ENCODE measurements around the gene JAZF1. TPM values are rescaled to one million over a fixed set of nuclear protein-coding genes. Genes with fewer than 3 reads are reported as not detected.
A peak's percentile ranks its signal among the peaks of the same experiment; 100 is the strongest.

Gene JAZF1
- total RNA-seq, 1 experiment from 2014 or later, result 36.6 TPM

DNA sequence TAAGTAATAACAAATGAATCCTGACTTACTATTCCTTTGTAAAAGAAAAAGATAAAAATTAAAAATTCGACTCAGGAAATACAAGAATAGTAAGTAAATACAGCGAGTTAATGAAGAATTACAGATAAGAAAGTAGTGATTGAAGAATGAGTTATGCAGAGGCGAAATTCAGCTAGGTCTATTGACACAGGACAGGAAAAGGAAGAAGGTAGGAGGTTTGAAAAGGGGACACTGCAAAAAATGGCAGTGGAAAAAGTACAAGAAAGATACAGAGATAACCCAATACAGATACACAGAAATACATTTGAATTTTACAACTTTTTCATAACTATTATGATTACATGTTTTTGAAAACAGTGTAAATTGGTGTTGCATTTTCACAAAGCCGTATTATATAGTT, 28.0 kb downstream of the JAZF1 start:
- no peak for DNase-seq (ENCODE audit: low read depth in 1 of 2, low spot score in 2 of 2)
- H3K27me3 ChIP-seq (replicated peaks), result no peaks in the 10 kb centered on the region
- H3K4me3 ChIP-seq, result no peak overlapping the region
- H3K4me1 ChIP-seq (replicated peaks), result peaks cover 40% of the 10 kb centered on the region
- no peaks in the 10 kb centered on the region for H3K36me3 ChIP-seq
- H3K9me3 ChIP-seq (replicated peaks), result no peaks in the 10 kb centered on the region
- H3K27ac ChIP-seq, result 0 out of 2 replicates have a peak overlapping the region, but pooled peaks have one; percentile 2

DNA sequence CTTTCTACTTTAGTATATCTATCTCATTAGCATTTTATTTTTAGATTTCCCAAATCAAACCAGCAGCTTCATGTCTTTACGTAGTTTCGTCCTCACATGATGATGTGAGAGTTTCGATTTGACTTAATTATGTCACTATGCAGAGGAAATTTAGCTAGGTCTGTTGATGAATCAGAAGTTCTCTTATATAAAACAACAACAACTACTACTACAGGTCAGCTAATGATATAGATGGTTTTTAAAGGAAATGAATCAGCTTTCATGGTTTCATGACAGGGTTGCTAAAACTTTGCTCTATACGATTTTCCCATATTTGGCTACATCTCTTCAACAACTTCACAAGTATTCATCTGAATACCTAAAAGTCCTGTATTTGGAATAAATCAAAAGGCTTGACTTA, 28.6 kb downstream of the JAZF1 start:
- no peak for DNase-seq (ENCODE audit: low read depth in 1 of 2, low spot score in 2 of 2)
- Histone ChIP-seq H3K4me1 (replicated peaks) (peaks cover 40% of the 10 kb centered on the region), H3K9me3 (replicated peaks) (no peaks in the 10 kb centered on the region), H3K4me3 (no peak overlapping the region), H3K27ac (0 out of 2 replicates have a peak overlapping the region, but pooled peaks have one; percentile 2), H3K27me3 (replicated peaks) (no peaks in the 10 kb centered on the region), H3K36me3 (no peaks in the 10 kb centered on the region)

DNA sequence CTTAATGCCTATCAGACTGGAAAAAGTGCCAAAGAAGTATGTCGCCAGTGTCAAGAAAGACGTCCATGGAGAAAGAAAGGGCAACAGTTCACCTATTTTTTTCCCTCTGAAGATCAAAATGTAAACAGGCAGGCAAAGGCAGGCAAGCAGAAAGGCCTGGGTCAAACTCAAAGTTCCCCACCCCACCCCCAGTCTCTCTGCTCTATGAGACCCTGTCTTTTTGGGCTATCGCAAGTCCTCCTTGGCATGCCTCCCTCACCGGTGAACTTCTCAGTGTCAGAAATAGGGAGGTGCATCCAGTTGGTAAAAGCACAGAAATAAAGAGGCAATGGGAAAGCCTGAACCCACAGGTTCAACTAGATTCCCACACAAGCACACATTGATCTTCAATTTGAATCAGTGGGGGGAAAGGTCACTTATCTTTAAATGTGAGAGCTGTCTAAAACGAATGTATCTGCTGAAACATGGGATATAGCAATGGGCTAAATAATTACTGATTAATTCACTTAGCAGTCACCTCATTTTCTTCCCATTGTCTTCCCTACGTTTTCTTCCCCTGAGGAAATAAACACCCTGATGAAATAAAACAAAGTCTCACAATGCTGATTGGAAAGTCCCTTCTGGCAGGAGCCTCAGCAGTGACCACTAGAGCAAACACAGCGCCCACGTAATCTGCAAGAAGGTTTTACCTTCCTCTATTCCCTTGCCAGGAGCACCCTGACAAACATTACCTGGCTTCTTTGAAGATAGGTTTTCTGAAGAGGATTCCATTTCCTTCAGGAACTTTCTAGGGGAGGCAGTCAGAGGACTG, 31.1 kb downstream of the JAZF1 start:
- no peaks in the 10 kb centered on the region for H3K27me3 ChIP-seq (replicated peaks)
- peak in 1 of 2 experiments; percentile 42 for DNase-seq (ENCODE audit: low read depth in 1 of 2, low spot score in 2 of 2)

DNA sequence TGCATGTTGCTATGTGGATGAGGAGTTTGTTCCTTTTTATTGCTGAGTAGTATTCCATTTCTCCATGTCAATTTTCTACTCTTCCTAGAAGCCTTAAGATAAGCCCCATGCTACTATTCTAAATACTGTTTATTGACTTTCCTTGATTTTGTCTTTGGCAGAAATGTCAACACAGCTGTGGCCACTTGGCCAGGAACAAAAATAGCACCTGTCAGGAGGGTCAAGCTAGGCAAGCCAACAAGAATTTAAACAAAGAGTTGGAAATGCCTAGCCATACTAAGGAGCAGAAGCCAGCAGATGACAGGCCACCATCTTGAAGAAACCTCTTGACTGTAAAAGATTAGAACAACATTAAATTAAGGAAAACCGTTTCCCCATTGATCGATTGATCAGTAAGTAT, 34.7 kb downstream of the JAZF1 start:
- Histone ChIP-seq H3K27ac (no peak overlapping the region), H3K9me3 (replicated peaks) (no peaks in the 10 kb centered on the region), H3K36me3 (peaks cover 9% of the 10 kb centered on the region; the same call in 1 of the 2 replicates), H3K4me3 (no peak overlapping the region), H3K4me1 (replicated peaks) (peaks cover 17% of the 10 kb centered on the region), H3K27me3 (replicated peaks) (no peaks in the 10 kb centered on the region)
- no peak for DNase-seq (ENCODE audit: low read depth in 1 of 2, low spot score in 2 of 2)

More for the DNA sequence above, 31.1 kb downstream of the JAZF1 start:
- Histone ChIP-seq H3K4me3 (no peak overlapping the region), H3K27ac (peak overlapping the region; percentile 37), H3K36me3 (0 out of 2 replicates have a peak, but pooled peaks cover 3% of the 10 kb centered on the region), H3K4me1 (replicated peaks) (peaks cover 27% of the 10 kb centered on the region), H3K9me3 (replicated peaks) (no peaks in the 10 kb centered on the region)

DNA sequence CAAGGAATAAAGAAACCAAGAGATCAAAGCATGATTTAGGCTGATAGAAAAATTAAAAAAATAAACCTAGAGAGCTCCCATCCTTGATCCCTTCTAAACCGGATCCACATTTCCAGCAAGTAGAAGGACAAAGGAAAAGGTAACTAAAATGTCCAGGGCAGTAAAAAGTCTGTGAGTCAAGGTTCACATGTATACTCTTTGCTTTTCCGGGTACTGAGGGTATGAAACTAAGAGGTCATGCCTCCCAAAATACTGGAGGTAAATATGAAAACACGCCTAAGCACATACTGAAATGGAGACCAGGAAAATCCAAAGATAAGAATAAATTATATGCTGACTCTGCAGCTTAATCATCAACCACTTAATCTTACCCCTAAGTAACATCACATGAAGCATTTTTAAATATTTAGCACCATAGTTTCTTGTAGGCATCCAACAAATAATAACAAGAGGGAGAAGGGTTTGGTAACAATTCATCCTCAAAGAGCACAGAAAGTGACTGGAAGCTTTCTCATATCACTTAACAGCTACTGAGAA, 35.4 kb downstream of the JAZF1 start:
- Histone ChIP-seq H3K4me1 (replicated peaks) (peaks cover 12% of the 10 kb centered on the region), H3K27ac (no peak overlapping the region), H3K9me3 (replicated peaks) (no peaks in the 10 kb centered on the region), H3K27me3 (replicated peaks) (no peaks in the 10 kb centered on the region), H3K4me3 (no peak overlapping the region), H3K36me3 (peaks cover 9% of the 10 kb centered on the region; the same call in 1 of the 2 replicates)
- DNase-seq (ENCODE audit: low read depth in 1 of 2, low spot score in 2 of 2), result no peak

DNA sequence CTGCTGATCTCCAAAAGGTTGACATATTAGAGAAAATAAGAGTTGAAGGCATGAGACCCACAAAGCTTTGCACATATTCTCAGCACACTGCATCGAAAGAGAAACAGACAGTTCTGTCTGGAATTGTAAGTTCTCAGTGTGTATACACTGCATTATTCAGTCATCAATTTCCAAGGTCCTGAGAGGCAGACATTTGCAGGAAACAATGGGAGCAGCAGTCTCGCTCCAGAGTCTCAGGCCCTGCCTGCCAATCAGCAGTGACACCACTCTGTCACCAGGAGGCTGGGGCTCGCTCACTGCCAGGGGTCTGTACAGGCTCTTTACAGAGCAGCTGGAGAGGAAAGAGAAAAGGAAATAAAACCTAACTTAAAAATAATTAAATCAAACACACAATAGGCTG, 36.3 kb downstream of the JAZF1 start:
- H3K36me3 ChIP-seq, result peaks cover 11% of the 10 kb centered on the region; the same call in 1 of the 2 replicates
- no peak overlapping the region for H3K27ac ChIP-seq
- no peak for DNase-seq (ENCODE audit: low read depth in 1 of 2, low spot score in 2 of 2)
- no peak overlapping the region for H3K4me3 ChIP-seq
- H3K4me1 ChIP-seq (replicated peaks), result peaks cover 3% of the 10 kb centered on the region
- H3K27me3 ChIP-seq (replicated peaks), result no peaks in the 10 kb centered on the region
- H3K9me3 ChIP-seq (replicated peaks), result no peaks in the 10 kb centered on the region

DNA sequence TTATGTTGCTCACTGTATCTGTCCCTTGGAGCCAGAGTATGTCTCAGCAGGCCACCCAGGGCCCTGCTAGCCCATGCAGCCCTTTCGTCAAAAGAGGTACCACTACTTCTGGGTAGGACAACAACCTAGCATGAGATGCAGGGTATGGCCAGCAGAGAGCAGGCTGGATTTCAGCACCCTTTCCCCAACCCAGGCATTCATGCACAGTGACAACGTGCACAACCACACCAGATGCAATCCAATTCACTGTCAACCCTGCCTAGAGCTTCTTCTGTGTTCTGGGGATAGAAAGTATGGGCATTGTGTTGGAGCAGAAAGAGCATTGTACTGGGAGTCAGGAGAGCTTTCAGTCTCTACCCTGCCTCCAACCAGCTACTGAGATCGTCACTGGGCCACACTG, 37.9 kb downstream of the JAZF1 start:
- Histone ChIP-seq H3K27ac (no peak overlapping the region), H3K36me3 (peaks cover 12% of the 10 kb centered on the region), H3K9me3 (replicated peaks) (no peaks in the 10 kb centered on the region), H3K27me3 (replicated peaks) (no peaks in the 10 kb centered on the region), H3K4me1 (replicated peaks) (no peaks in the 10 kb centered on the region), H3K4me3 (no peak overlapping the region)
- DNase-seq (ENCODE audit: low read depth in 1 of 2, low spot score in 2 of 2), result no peak

DNA sequence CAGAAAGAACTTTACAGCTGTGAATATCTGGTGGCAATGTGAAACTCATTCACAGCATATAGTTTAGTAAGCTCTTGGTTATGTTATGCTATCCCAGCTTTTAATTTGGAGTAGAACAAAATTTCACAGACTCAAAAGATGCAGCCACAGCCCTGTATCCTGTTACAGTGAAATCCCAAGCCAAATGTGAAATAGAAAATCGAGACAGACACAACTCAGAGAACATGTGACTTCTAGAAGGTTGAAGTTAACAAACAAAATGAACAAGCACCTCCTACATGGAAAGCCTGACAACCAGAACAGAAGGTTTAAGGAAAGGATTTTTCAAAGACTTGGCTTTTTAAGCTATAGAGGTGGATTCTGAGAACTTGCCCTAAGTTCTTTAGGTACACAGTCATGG, 39.6 kb downstream of the JAZF1 start:
- DNase-seq (ENCODE audit: low read depth in 1 of 2, low spot score in 2 of 2), result no peak
- H3K9me3 ChIP-seq (replicated peaks), result no peaks in the 10 kb centered on the region

DNA sequence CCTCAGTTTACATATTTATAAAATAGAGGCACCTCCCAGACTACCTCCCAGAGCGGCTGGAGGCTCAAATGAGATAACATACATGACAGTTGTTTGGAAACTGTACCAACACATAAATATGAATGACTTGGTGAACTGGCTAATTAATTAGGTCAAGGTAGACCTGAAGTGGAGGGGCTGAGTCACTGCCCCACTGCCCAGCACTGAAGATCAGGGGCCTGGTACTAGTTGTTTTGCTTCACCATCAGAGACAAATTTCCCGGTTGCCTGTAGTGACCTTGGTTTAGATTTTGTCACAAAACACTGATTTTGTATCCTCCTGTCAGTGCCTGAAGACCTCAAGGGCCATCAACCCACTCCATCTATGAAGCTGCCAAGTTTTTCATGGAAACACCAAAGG, 41.8 kb downstream of the JAZF1 start:
- Histone ChIP-seq H3K27ac (no peak overlapping the region), H3K27me3 (replicated peaks) (no peaks in the 10 kb centered on the region)

More for the DNA sequence above, 39.6 kb downstream of the JAZF1 start:
- Histone ChIP-seq H3K27ac (no peak overlapping the region), H3K4me3 (no peak overlapping the region), H3K36me3 (peaks cover 16% of the 10 kb centered on the region), H3K4me1 (replicated peaks) (no peaks in the 10 kb centered on the region), H3K27me3 (replicated peaks) (no peaks in the 10 kb centered on the region)

DNA sequence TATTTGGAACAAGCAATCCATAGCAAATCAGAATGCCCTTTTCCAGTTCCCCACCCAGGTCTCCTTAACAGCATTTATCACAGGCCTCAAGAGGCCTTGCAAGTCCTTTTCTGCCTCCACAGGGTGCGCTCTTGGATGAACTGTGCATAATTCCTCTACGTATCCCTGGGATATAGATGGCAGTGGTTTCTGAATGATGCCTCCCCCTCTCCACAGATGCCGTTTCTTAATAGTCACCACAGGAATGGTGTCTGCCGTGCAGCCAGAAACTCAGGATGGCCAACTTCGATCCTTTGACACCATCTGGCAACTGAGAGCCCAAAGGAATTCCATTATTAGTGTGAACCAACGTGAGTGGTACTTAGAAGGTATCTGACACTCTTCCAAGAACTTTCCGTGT, 43.1 kb downstream of the JAZF1 start:
- no peak for DNase-seq (ENCODE audit: low read depth in 1 of 2, low spot score in 2 of 2)
- peaks cover 4% of the 10 kb centered on the region; the same call in 1 of the 2 replicates for H3K4me1 ChIP-seq (replicated peaks)
- H3K4me3 ChIP-seq, result no peak overlapping the region
- no peak overlapping the region for H3K27ac ChIP-seq
- peaks cover 10% of the 10 kb centered on the region for H3K36me3 ChIP-seq
- no peaks in the 10 kb centered on the region for H3K9me3 ChIP-seq (replicated peaks)
- H3K27me3 ChIP-seq (replicated peaks), result no peaks in the 10 kb centered on the region

More for the DNA sequence above, 41.8 kb downstream of the JAZF1 start:
- Histone ChIP-seq H3K4me1 (replicated peaks) (peaks cover 4% of the 10 kb centered on the region; the same call in 1 of the 2 replicates), H3K9me3 (replicated peaks) (no peaks in the 10 kb centered on the region), H3K36me3 (peaks cover 10% of the 10 kb centered on the region), H3K4me3 (no peak overlapping the region)
- DNase-seq (ENCODE audit: low read depth in 1 of 2, low spot score in 2 of 2), result no peak

DNA sequence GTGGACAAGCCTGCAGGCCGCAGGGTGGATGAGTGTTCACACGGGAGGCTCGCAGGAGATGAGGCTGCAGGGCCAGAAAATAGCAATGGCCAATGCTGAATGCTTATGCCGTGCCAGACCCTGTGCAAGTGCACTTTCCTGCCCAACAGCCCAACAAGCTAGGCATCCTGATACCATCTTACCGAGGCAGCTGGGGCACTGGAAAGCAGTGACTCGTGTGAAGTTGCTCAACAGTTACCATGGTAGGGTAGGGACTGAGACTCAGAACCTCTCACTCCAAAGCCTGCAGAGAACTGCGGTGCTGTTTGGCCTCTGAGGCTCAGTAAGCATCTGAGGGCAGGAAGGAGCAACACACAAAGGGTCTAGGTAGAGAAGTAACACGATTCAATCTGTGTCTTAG, 43.7 kb downstream of the JAZF1 start:
- no peaks in the 10 kb centered on the region for H3K9me3 ChIP-seq (replicated peaks)
- no peak for DNase-seq (ENCODE audit: low read depth in 1 of 2, low spot score in 2 of 2)

DNA sequence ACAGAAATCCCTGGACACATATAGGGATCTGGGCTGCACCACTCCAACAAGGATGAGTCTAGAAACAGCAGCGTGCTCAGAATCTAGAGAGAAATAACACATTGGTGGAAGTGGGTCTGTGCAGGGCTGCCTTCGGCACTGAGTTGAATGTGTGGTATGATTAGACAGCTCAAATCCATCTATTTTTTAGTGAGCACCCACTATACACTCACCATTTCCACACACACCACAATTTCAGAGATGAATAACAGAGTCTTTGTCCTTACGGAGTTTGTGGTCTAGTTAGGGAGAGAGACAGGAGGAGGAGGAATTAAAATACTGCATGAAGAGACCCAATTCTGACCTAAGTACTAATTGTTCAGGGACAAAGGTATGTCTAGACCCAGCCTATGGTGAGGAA, 44.2 kb downstream of the JAZF1 start:
- Histone ChIP-seq H3K4me3 (no peak overlapping the region), H3K9me3 (replicated peaks) (no peaks in the 10 kb centered on the region), H3K4me1 (replicated peaks) (peaks cover 4% of the 10 kb centered on the region; the same call in 1 of the 2 replicates), H3K36me3 (peaks cover 10% of the 10 kb centered on the region), H3K27me3 (replicated peaks) (no peaks in the 10 kb centered on the region), H3K27ac (no peak overlapping the region)
- DNase-seq (ENCODE audit: low read depth in 1 of 2, low spot score in 2 of 2), result no peak

More for the DNA sequence above, 43.7 kb downstream of the JAZF1 start:
- Histone ChIP-seq H3K4me3 (no peak overlapping the region), H3K27me3 (replicated peaks) (no peaks in the 10 kb centered on the region), H3K4me1 (replicated peaks) (peaks cover 4% of the 10 kb centered on the region; the same call in 1 of the 2 replicates), H3K36me3 (peaks cover 10% of the 10 kb centered on the region), H3K27ac (no peak overlapping the region)

DNA sequence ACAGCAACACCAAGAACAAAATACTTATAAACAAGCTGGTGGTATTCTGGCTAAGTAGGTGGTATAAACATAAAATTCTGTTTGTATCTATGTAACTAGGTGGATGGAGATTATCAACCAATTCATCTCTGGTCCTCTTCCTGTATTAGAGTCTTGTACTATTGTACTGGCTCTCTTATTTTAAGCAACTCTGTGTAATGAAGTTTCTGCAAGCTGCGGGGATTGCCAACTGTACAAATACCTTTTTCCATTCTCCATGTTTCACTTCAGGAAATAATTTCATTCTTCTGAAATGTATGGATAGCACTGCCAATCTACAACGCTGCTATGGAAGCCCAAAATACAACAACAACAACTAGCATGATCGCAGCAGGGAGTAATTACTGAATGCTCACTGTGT, 44.8 kb downstream of the JAZF1 start:
- no peaks in the 10 kb centered on the region for H3K27me3 ChIP-seq (replicated peaks)
- no peaks in the 10 kb centered on the region for H3K9me3 ChIP-seq (replicated peaks)
- no peak overlapping the region for H3K27ac ChIP-seq
- H3K36me3 ChIP-seq, result peaks cover 7% of the 10 kb centered on the region
- peaks cover 7% of the 10 kb centered on the region for H3K4me1 ChIP-seq (replicated peaks)
- H3K4me3 ChIP-seq, result no peak overlapping the region
- no peak for DNase-seq (ENCODE audit: low read depth in 1 of 2, low spot score in 2 of 2)

DNA sequence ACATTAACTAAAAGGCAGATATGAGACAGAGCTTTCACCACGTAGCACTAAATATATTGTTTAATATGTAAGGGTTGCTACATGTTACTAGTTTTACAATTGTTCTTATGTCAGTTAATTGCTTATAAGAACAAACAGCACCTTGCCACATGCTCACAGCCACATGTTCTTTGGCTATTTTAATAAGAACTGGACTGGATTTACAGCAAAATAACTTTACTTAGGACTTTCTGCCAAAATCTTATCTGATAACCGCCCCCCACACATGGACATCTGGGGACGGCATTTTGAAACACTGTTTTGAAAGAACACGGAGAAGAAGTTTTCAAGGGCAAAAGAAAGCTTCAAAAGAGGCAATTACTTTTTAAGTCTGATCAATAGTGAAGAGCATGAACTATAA, 45.3 kb downstream of the JAZF1 start:
- peaks cover 12% of the 10 kb centered on the region for H3K4me1 ChIP-seq (replicated peaks)
- peaks cover 7% of the 10 kb centered on the region for H3K36me3 ChIP-seq
- no peaks in the 10 kb centered on the region for H3K9me3 ChIP-seq (replicated peaks)
- no peak overlapping the region for H3K27ac ChIP-seq
- H3K4me3 ChIP-seq, result no peak overlapping the region
- no peak for DNase-seq (ENCODE audit: low read depth in 1 of 2, low spot score in 2 of 2)
- no peaks in the 10 kb centered on the region for H3K27me3 ChIP-seq (replicated peaks)
